Stimulated activated CD8-positive, alpha-beta memory T cell treated with anti-CD3 and anti-CD28 coated beads, Interleukin-4, amount 100 ng/mL, for 4 hours (primary cell): ENCODE data around the gene D2HGDH.
A peak's percentile ranks its signal among the peaks of the same experiment; 100 is the strongest.

Source experiments
- DNase-seq, 2 donors: peaks; one replicate each; pipeline ENCODE4 v3.0.0-alpha.2; 2020; ENCODE audit warnings: low read depth in 2 of 2, low spot score in 1 of 2

The D2HGDH gene

GRCh38 chr2:241734467-241735208, at the start of gene D2HGDH:
TSS of gene D2HGDH (plus strand) at chr2:241734630. CDS start at chr2:241735225, 595 bp downstream.
- DNase-seq: peak; percentile 83 to 85

- no peak for DNase-seq
Measured at GRCh38 chr2:241686324-241686649, 48.1 kb upstream of the D2HGDH start.

- peak; percentile 82 to 89 for DNase-seq
Measured at GRCh38 chr2:241686650-241687425, 47.6 kb upstream of the D2HGDH start, which contains the start of gene DTYMK. TSS of gene DTYMK (minus strand) at chr2:241686815. CDS start at chr2:241686783, 32 bp downstream.

GRCh38 chr2:241689306-241689705, 45.1 kb upstream of the D2HGDH start:
- peak in 1 of 2 donors; percentile 27 for DNase-seq

GRCh38 chr2:241690202-241690717, 44.2 kb upstream of the D2HGDH start:
- DNase-seq: no peak

- DNase-seq: no peak
Measured at GRCh38 chr2:241692448-241692847, 42.0 kb upstream of the D2HGDH start.

- no peak for DNase-seq
Measured at GRCh38 chr2:241695651-241696050, 38.8 kb upstream of the D2HGDH start.

GRCh38 chr2:241701149-241701398, 33.4 kb upstream of the D2HGDH start:
- no peak for DNase-seq

- peak; percentile 94 to 95 for DNase-seq
Measured at GRCh38 chr2:241701399-241702154, 32.9 kb upstream of the D2HGDH start, which contains the start of gene ING5. TSS of gene ING5 (plus strand) at chr2:241702039. CDS start at chr2:241702066, 27 bp downstream.

GRCh38 chr2:241702155-241703031, 32.0 kb upstream of the D2HGDH start:
- peak; percentile 78 to 90 for DNase-seq

GRCh38 chr2:241703032-241703604, 31.3 kb upstream of the D2HGDH start:
- DNase-seq: no peak

GRCh38 chr2:241706537-241706936, 27.9 kb upstream of the D2HGDH start:
- DNase-seq: no peak

- DNase-seq: no peak
Measured at GRCh38 chr2:241708879-241709278, 25.6 kb upstream of the D2HGDH start.

GRCh38 chr2:241719093-241719492, 15.3 kb upstream of the D2HGDH start:
- DNase-seq: no peak

- DNase-seq: no peak
Measured at GRCh38 chr2:241720099-241720498, 14.3 kb upstream of the D2HGDH start.

GRCh38 chr2:241720560-241720959, 13.9 kb upstream of the D2HGDH start:
- no peak for DNase-seq

GRCh38 chr2:241721852-241722251, 12.6 kb upstream of the D2HGDH start:
- no peak for DNase-seq

GRCh38 chr2:241722896-241723454, 11.5 kb upstream of the D2HGDH start:
- no peak for DNase-seq

GRCh38 chr2:241724259-241724974, 10.0 kb upstream of the D2HGDH start:
- no peak for DNase-seq
